ENCODE results near the gene SCEL.
"Not testable (repeated sequence)": the region's sequence is repeated elsewhere in the genome, so short reads cannot be mapped to it uniquely, and the experiment has no call there.

Gene SCEL, protein sequence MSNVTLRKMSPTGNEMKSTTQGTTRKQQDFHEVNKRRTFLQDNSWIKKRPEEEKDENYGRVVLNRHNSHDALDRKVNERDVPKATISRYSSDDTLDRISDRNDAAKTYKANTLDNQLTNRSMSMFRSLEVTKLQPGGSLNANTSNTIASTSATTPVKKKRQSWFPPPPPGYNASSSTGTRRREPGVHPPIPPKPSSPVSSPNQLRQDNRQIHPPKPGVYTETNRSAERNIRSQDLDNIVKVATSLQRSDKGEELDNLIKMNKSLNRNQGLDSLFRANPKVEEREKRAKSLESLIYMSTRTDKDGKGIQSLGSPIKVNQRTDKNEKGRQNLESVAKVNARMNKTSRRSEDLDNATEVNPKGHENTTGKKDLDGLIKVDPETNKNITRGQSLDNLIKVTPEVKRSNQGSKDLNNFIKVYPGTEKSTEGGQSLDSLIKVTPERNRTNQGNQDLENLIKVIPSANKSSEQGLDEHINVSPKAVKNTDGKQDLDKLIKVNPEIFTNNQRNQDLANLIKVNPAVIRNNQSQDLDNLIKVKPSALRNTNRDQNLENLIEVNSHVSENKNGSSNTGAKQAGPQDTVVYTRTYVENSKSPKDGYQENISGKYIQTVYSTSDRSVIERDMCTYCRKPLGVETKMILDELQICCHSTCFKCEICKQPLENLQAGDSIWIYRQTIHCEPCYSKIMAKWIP

DNA sequence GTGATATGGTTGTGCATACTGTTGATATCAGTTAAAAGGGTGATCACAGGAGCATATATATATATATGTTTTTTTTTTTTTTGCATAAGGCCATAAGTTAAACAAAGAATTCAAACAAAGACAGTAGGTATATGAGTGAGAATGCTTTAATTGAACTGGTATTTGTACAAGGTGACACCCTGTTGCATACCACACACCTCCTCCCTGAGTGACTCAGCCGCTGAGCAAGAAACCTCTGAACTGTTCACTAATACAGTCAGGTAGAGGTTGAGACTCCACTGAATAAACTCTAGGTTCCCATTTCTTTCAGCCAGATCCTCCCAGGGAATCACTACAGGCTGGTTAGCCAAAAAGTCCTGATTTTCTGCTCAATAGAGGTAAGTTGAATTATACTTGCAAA lies at the start of gene SCEL:
SCEL (plus strand) TSS at position 259 of the 400 bp plus-strand sequence. CDS start 20,170 bp downstream, outside the sequence.
- no peak for DNase-seq

DNA sequence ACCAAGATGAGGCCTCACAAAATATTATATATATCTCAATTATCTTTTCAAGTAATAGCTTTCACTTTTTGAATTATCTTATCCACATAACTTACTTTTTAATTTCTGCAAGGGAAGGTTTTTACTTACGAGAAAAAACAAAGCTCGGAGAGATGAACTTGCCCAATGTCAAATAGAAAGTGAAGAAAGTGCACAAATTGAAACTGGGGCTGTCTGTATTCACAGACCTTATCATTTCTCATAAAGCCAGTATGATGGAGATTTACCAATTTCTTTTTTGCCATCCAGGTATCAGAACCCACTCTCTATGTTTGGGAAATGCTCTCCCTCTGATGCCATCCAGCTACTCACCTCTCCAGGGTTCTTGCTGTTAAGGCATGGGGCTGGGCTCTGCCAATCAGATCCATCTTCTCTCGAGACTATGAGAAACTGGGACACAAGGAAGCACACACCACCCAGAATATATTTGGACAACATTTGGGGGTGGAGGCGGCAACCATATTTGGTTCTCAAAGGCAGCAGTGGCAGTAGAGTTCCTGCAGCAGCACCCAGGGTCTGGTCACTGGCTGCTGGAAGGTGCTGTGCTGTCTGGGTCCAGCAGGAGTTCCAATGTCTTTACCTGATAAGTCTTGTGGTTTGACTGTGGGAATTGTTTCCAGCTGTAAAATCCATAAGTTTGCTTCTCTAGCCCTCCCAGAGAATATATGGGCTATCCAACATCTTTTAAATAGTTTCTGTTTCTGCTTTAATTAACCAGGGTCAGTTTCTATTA lies 45.8 kb upstream of the SCEL start:
- DNase-seq: no peak

DNA sequence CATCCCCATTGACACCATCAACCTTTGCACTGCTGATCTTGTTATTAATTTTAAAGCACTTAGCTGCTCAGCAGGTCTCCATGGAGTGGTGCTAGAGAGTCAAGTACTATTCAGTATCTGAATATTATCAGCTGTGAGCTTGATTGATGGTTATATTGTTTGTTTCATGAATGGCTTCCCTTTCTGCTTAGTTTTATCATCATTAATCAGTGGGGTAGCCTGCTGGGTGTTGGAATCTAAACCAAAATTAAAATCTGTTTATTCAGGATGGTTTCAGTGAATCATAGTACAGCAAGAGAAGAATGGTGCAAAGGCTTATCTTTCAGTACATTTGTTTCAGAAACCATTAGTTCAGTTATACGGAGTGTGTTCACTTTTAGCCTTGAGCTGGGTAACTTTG lies 42.5 kb upstream of the SCEL start:
- no peak for DNase-seq

DNA sequence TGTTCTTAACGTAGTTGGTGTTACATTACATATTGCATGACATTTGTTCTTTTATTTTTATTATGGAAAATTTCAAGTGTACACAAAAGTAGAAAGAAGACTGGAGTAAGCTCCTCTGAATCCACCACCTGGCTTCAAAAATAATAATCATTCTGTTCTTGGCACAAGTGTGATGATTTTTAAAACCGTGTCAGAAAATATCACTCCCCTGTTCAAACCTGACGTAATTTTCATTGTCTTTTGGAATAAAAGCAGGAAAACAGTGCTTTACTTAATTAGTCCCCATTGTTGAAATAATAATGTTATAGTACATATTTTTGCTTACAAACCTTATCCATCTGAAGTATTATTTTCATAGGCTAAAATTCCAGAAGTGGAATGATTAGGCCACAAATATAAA lies 41.3 kb upstream of the SCEL start:
- no peak for DNase-seq

DNA sequence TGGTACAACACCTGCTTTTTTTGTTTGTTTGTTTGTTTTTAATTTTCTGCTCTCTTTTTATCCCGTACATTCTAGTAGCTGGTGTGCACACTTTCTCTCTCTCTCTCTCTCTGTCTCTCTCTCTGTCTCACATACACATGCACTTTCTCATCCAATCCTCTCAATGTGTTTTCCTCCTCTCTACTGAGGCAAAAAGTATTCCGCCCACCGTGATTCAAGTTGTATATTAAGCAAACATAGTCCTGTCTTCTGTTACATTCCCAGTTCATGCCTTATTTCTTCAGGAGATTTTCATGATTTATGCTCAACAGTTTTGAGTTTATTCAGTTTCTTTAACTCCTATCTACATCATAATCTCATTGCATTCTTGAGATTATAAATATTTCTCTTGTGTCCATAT lies 38.2 kb upstream of the SCEL start:
- no peak for DNase-seq

DNA sequence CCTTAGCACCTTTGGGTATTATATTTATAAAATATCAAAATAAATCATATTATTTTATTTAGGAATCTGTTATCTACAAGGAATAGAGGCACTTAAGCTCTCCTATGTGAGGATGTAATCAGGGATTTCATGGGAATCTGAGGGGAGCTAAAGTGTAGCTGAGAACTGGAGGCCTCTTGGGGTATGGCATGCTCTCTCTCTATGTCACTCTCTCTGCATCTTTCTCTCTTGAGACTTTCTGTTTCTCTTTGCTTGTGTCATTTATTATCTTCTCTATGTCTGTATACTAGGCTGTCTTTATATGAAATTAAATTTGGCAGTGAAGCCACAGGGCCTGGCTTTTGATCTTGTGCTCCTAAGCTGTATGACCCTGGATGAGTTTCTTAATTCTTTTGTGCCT lies 37.7 kb upstream of the SCEL start:
- no peak for DNase-seq

DNA sequence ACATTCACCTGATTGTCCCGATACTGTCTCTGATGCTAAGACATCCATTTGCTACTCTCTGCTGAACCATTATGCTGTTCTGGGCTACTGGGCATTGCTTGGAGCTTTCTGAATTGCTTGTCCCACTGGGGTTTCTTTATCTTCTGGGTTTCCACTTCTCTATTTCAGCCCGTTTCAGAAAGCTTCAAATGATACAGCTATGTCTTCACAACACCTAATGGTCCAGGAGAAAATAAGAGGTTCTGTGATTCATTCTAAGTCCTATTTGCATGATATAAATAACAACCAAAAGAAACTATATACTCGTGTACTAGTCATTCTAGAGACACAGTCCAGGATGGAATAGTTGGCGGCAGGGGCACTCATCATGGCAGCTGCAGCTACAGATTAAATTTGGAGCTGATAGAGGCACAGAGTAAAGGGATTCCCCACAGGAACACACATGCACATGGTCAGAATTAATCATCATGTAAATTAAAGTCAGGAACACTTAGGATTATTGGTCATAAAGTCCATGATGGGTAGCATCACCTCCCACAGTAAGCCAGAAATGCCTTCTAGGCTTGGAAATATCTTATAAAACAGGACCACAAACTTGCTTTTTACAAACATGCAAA lies 33.3 kb upstream of the SCEL start:
- DNase-seq: no peak

DNA sequence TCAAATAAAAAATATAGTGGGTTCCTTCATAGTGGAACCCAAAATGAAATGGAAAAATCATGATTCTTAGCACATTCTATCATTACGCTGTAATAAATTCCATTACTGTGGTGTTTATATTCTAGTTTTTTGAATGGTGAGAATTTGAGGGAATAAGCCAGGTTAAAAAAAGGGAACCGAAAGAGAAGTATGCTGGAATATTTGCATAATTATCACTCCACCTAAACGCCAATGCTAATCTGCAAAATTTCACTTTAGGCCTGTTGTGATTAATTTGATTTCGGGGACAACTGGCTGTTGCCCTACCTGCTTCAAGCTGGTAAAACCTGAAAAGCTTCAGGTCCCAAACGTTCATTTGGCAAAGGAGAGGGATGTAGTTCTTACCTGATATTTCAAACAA lies 32.1 kb upstream of the SCEL start:
- DNase-seq: no peak

DNA sequence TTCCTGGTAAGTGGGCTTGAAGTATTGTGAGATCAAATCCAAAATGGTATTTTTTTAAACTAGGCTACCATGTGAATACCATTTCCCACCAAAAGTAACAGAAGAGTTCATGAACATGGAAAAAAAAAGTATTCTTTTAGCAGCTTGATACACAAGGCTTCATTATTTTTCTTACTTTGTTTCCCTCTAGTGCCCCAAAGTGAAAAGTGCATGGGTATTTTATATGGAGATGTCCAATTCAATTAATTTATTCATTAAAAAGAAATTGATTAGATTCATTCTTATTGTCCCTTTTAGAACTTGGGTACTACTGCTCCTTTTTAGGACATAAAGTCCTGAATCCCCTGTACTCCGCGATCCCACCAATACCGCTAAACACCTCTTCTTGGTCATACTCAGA lies 28.6 kb upstream of the SCEL start:
- DNase-seq: no peak

DNA sequence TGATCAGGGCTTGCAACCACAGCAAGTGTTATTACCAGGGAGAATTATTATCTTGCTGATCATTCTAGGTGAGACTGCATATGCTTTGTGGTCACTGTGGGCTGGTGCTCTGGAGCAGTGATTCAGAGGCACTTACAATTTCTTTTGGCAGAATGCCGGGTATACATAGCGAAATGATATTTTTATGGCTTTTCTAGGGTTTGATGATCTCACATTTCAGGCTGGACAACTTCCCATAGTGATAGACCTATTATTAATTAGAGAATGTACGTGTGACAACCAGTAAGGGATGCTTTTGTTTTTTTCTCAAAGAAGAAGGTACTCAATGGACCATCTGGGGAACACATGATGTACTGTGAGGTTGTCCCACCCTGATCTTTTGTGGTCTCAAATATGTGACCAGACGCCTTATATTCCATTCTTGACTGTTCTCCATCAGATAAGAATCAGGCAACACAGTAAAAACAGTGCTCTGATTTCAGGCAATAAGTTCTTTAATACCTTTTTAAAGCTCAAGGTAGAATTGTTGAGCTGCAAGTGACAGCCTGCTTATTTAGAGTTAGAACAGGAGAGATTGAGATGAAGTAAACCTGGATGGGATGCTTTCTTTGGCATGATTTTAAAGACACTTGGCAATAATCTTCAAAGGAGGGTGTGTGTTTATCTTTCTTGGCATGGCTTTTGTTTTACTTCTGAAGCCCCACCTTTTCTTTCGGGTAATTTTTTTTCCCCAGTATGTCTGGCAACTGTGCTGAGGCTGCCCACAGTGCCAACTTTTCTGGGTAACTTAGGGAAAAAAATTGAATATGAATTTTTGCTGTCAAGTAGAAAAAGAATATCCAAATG lies 27.4 kb upstream of the SCEL start:
- DNase-seq: no peak

DNA sequence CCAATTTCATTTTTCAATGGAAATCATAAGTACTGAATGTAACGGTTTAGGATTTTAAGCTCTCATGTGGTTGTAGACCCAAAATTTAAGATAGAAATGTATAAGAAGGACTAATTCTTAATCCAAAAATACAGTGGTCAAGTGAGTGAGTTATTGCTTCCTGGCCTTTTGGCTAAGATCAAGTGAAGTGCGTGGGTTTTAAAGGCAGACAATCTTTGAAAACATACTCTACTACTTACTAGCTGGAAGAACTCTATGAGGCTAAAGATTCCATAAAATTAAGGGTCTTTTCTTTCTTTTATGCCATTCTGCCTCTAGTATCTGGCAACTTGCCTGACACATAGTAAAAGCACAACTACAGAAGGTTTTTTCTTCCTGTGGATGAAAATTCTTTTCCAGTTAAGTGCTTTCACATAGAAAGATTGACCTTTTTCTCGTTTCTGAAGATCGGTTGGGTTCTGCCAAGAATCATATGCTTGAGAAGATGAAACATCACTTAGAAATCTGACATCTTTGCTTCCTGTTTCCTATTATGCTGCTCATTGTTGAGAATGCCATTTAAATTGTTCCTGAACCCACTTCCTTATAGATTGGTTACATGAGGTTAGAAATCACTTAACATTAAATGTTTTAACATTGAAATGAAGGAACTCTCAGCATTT lies 26.4 kb upstream of the SCEL start:
- no peak for DNase-seq

DNA sequence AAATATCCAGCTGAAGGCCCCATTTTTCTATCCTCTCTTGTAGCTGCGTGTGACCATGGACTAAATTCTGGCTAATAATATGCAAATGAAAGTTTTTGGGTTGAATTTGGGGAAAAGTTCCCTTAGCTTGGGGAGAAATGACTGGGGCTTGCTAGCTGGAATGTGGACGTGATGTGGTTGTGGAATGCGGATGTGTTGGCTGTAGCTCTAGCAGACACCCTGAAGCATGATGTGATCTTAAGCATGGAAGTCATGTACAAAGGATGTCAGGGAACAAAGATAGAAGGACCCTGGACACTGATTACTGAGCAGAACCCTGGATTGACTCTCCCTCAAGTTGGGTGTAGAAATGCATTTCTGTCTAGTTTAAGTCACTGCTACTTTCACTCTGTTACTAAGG lies 25.4 kb upstream of the SCEL start:
- DNase-seq: no peak

DNA sequence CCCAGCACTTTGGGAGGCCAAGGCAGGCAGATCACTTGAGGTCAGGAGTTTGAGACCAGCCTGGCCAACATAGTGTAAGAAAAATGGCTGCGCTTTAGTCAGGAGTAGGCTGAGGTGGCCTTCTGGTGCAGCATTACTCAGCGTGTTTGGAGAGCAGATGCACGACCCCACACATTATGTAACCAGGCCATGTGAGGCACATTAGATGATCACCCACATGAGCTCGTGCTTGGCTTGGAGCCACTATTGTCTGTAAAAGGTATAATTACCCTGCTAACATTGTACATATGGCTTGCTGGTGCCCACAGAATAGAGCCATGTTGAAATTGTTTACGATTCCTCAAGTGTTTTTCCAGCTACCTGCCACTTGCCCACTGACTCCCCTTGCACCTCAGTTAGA lies 24.0 kb upstream of the SCEL start:
- no peak for DNase-seq

DNA sequence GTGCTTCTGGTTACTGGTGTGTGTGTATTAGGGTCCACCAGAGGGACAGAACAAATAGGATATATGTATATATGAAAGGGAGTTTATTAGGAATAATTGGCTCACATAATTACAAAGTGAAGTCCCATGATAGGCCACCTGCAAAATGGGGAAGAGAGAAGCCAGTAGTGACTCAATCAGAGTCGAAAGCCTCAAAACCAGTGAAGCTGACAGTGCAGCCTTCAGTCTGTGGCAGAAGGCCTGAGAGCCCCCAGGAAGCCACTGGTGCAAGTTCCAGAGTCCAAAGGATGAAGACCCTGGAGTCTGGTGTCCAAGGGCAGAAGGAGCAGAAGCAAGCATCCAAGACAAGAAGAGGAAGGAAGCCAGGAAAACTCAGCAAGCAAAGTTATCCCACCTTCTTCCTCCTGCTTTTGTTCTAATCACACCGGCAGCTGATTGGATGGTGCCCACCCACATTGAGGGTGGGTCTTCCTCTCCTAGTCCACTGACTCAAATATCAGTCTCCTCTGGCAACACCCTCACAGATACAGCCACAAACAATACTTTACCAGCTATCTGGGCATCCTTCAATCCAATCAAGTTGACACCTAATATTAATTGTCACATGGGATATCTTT lies 21.7 kb upstream of the SCEL start:
- no peak for DNase-seq

DNA sequence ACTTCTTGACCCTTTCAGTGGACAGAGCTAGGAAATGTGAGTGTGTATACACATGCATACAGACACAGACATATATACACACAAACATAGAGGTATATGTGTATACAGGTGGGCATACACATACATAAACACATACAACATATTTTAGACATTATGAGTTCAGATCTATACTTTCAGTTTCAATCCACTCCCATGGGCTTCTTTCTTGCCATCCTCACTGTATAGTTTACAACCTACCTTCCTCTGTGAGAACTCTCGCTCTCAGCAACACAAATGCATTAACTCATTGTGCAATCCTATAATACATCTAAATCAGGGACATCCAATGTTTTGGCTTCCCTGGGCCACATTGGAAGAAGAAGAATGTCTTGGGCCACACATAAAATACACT lies 21.2 kb upstream of the SCEL start:
- no peak for DNase-seq

DNA sequence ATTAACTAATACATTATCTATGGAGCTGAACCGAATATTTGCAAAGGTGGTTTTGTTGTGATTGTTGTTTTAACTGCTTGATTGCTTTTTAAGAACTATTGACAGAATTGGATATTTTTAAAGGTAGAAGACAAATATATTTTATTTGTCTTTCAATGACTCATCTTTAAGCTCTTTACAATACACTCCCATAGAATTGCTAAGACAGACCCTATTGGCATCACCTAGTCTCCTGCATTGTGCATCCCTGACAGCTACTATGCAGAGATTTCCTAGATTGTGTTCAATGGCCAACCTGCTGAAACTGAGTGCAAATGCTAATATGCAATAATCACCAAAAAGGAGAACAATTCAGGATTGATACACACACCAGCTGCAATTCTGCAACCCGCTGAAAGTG lies 19.7 kb upstream of the SCEL start:
- no peak for DNase-seq

DNA sequence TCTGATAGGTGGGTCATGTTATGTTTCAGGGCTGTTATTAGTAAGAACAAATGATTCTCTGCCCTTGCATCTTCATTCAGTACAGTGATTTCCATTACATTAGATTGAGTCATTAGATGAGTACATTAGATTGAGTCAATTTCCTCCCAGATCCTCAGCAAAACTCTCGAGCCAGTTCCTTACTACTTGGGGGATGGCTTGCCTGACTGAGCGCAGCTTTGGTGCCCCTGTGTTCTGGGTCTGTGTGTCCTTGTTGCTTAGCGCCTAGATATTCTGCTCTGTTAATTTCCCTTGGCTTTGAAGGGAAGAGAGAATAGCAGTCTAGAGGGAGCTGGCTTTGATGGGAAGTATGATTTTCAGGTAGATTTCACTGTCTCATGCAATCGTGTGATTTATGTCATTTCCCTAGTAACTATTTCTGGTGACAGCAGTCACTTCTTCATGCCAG lies 19.1 kb upstream of the SCEL start:
- DNase-seq: no peak

DNA sequence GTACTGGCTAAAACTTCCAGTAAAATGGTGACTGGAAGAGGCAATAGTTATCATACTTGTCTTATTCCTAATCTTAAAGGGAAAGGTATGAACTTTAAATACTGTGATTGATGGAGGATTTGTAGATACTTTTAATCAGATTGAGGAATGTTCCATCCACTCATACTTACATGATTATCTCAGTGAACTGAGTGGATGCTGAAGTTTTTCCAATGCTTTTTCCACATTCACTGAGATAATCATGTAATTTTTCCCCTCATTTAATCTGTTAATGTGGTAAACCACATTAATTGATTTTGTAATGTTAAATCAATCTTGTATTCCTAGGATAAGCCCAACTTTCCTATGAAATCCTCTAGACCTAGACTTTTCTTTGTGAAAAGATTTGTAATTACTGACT lies 17.2 kb upstream of the SCEL start:
- no peak for DNase-seq

DNA sequence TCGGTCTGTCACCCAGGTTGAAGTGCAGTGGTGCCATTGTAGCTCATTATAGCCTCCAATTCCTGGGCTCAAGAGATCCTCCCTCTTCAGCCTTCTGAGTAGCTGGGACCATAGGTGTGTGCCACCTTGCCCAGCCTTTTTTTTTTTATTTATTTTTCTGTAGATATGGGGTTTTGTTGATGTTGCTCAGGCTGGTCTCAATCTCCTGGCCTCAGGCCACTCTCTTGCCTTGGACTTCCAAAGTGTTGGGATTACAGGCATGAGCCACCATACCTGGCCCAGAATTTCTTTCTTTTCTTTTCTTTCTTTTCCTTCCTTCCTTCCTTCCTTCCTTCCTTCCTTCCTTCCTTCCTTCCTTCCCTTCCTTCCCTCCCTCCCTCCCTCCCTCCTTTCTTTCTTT lies 16.1 kb upstream of the SCEL start:
- not testable (repeated sequence) for DNase-seq

DNA sequence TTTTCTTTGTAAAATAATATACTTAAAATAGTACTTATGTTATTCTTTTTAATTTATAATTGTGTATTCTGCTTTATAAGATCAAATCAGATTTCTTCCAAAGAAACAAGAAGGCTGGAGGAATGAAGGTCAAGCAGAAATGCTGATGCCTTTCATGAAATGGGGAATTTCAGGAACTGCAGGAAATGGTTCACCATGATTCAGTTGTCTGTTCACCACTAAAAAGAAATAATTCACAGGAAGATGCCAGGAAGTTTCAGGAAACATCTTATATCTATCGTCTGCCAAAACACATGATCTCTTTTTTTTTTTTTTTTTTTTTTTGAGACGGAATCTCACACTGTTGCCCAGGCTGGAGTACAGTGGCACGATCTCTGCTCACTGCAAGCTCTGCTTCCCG lies 15.7 kb upstream of the SCEL start:
- DNase-seq: no peak

DNA sequence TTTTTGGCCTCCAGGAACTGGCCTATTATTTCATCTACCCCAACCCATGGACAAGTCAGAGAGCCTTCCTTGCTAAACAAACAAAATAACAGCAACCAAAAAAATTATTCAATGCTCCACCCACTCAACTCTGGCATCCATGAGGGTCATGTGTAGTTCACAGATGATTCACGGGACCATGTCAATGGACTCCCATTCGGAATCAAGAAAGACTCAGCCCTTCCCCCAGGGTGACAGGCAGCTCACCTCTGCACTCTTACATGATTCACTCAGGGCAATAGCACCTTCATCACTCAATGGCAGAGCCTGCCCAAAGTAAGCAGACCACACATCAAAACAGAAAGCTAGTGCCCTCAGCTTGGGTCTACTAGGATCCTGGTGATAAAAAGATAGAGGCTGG lies 14.3 kb upstream of the SCEL start:
- no peak for DNase-seq

Measured in activated CD4-positive, alpha-beta T cell treated with anti-CD3 and anti-CD28 coated beads, Interleukin-2, amount 50 U/mL, for 4 hours (primary cell).